Left ventricle myocardium superior (tissue), 1 donor: ENCODE data around the gene RAMP3. TPM values are rescaled to one million over a fixed set of nuclear protein-coding genes. Genes with fewer than 3 reads are reported as not detected.

ENCODE experiments used
- ATAC-seq: fragments of 200-7000 bp; cut with Tn5 transposase; one replicate; pipeline ENCODE4 v1.9.1; 2020; ENCODE audit warnings: mild to moderate bottlenecking, moderate library complexity
- DNase-seq: peaks from one replicate; pipeline ENCODE4 v3.0.0-alpha.2; 2020
- intact Hi-C: fragments of 100-400 bp; cut with micrococcal nuclease; formaldehyde crosslinking; loops from one replicate; pipeline ENCODE4 v1.11.0; 2022
- total RNA-seq: library from RNA; stranded (reverse); fragmentation: NEBNext Ultra II Directional; extraction: Animal tissue kit (Norgen Biotek cat#: 25700); gene quantifications from one replicate; pipeline ENCODE4 v1.2.1, GENCODE V29; 2021
- donor health status: DM: no; HTN: yes; CAD: no; lungs with severe emphysema.

The RAMP3 gene
- total RNA-seq, 1 donor from 2014 or later, result 36.0 TPM

DNA sequence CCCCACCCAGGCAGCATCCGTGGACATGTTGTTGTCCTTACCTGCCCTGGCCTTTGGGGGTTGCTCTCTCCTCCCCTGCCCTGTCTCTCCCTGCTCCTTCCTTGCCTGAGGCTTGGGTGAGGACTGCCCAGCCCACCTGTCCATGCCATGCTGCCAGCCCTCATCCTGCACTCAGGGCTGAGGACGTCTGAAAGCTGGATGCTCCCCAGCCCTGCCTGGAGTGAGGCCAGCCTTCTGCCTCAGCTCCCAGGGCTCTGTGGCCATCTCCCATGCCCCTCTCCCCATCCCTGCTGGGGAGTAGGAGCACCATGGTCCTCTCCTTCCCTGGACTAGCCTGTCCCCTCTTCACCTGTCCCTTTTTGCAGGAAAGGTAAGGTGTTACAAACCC is 68.4 kb downstream of the RAMP3 start:
- intact Hi-C loops, result no loop called here
- DNase-seq (no peak), ATAC-seq (no peak)

GRCh38 chr7:45229156-45229920 is 71.7 kb downstream of the RAMP3 start:
- ATAC-seq (no peak), DNase-seq (no peak)
- intact Hi-C loops, result no loop called here

GRCh38 chr7:45230083-45230482 is 72.5 kb downstream of the RAMP3 start:
- ATAC-seq, result no peak
- intact Hi-C loops, result no loop called here
- no peak for DNase-seq

DNA sequence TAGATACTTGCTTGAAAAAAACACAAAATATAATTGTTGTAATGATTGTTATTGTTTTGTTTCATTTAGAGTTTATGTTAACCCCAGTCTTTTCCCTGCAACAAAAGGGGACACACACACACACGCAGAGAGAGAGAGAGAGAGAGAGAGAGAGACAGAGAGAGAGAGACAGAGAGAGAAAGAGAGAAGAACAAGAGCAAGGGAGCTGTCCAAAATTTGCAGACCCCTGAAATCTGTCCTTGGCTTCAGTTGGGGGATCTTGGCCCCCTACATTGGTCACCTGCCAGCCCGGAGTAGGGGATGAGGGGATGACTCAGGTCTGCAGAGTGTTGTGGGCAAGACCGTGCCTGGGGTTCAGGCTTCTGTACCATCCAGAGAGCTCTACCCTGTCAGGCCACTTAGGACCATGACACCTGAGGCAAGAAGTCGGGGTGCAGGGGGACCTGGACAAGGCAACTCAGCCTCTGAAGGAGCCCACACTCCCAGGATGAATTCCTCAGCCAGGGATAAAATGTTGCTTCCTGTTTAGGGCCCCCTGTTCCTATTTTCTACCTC is 73.1 kb downstream of the RAMP3 start:
- intact Hi-C loops, result no loop called here
- DNase-seq, result no peak
- no peak for ATAC-seq

- ATAC-seq (no peak), DNase-seq (no peak)
- intact Hi-C loops, result no loop called here
Measured at GRCh38 chr7:45233249-45233775, 75.7 kb downstream of the RAMP3 start.

Other genes starting within 250 kb of the RAMP3 start
- gene MYO1G, start 178.8 kb upstream of the RAMP3 start, total RNA-seq, result 1.3 TPM
- gene CCM2, start 157.6 kb upstream of the RAMP3 start, total RNA-seq, result 36.7 TPM
- gene NACAD, start 68.8 kb upstream of the RAMP3 start, total RNA-seq, result 3.5 TPM
- 83.0 TPM for gene TBRG4, start 46.1 kb upstream of the RAMP3 start, total RNA-seq